Measurements from ENCODE around the gene RCBTB1. TPM values are rescaled to one million over a fixed set of nuclear protein-coding genes. Genes with fewer than 3 reads are reported as not detected.
A peak's percentile ranks its signal among the peaks of the same experiment; 100 is the strongest.

Gene RCBTB1
- total and polyA plus RNA-seq, 10 of the 15 experiments (the other 5 are each of a cell fraction or from before 2014, with no cell fraction given), result 5.1 to 13.5 (median 11.2) TPM

DNA sequence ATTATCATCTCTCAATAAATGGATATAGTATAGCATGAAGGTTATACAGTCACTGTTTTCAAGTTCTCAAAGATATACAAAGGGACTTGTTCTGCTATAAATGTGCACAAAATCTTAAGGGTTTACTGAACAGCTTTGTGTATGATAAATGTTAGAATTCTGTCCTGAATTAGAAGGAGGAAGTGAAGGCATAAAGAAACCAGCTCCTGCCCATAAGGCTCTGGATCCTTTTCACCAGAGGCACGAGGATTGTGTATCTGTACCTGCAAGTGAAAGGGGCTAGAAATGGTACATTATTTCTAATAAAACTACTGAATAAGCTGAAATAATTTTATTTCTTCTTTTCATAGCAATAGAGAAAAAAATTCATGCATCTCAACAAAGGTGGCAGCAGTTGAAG lies 57.2 kb downstream of the RCBTB1 start:
- TF ChIP-seq CHD4 (IDR thresholded peaks at IDR 0.05) (no peak), GATAD2B (conservative IDR thresholded peaks at IDR 0.05; ENCODE audit: low read depth) (no peak), CBFB (IDR thresholded peaks at IDR 0.05; ENCODE audit: low read depth) (no peak)
- TF ChIP-seq, protein P1, sequence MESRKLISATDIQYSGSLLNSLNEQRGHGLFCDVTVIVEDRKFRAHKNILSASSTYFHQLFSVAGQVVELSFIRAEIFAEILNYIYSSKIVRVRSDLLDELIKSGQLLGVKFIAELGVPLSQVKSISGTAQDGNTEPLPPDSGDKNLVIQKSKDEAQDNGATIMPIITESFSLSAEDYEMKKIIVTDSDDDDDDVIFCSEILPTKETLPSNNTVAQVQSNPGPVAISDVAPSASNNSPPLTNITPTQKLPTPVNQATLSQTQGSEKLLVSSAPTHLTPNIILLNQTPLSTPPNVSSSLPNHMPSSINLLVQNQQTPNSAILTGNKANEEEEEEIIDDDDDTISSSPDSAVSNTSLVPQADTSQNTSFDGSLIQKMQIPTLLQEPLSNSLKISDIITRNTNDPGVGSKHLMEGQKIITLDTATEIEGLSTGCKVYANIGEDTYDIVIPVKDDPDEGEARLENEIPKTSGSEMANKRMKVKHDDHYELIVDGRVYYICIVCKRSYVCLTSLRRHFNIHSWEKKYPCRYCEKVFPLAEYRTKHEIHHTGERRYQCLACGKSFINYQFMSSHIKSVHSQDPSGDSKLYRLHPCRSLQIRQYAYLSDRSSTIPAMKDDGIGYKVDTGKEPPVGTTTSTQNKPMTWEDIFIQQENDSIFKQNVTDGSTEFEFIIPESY (IDR thresholded peaks at IDR 0.05), result no peak
- ChIA-PET SMC1A (ENCODE audit: uncharacterized antibody, unreplicated experiment) (interaction anchor here (1.3 to 1.5 kb wide), 2 partner anchors 18 to 84 kb away, joined by 3 read pairs; partner anchors contain the start of genes CAB39L and SETDB2), POLR2A (interaction anchor here (1.3 kb wide), 1 partner anchor 9 kb away, joined by 3 read pairs; no protein-coding TSS in a partner anchor), CTCF (interaction anchor here (1.1 kb wide), 1 partner anchor 12 kb away, joined by 3 read pairs; no protein-coding TSS in a partner anchor), RAD21 (ENCODE audit: unreplicated experiment) (no interaction called here)
- WGBS (ENCODE audit: insufficient coverage, insufficient replicate concordance, low lambda C conversion rate, missing lambda C conversion rate), result 42% methylated on average over 1 of the region's 1 CpG
- no peak overlapping the region for H3K9ac ChIP-seq (ENCODE audit: control insufficient read depth, insufficient read depth, low read length)
- no TSS peak for BruUV-seq (replicated peaks)
- H3K79me2 ChIP-seq (ENCODE audit: control insufficient read depth, insufficient read depth, low read length), result no peaks in the 10 kb centered on the region
- peaks cover 0 to 15% of the 10 kb centered on the region in 2 experiments; a peak in 2 of 4 replicates for H3K36me3 ChIP-seq (ENCODE audit: control insufficient read depth in 2 of 2, insufficient read depth in 2 of 2, low read length in 1 of 2)
- in situ Hi-C loops (cut with MboI), result no loop called here
- intact Hi-C loops (cut with micrococcal nuclease; ENCODE audit: unreplicated experiment), result loop anchor here (2.0 kb wide), 1 partner anchor 15 kb away; no protein-coding TSS in a partner anchor
- ATAC-seq, result no peak
- H2AFZ ChIP-seq (ENCODE audit: control insufficient read depth, low read depth, low read length), result no peak overlapping the region
- H3K4me2 ChIP-seq (ENCODE audit: control insufficient read depth, insufficient read depth), result no peak overlapping the region
- FAIRE-seq, result no peak
- H3K9me3 ChIP-seq (replicated peaks; ENCODE audit: control insufficient read depth, insufficient read depth, low read length), result no peaks in the 10 kb centered on the region
- H3K4me1 ChIP-seq (ENCODE audit: control insufficient read depth, insufficient read depth, low read length), result peaks cover 16% of the 10 kb centered on the region
- H3K27me3 ChIP-seq (replicated peaks in 1 of 2; ENCODE audit: control insufficient read depth in 2 of 2, insufficient read depth in 2 of 2, low read length in 1 of 2), result no peaks in the 10 kb centered on the region
- no peak for DNase-seq (ENCODE audit: low read depth, low spot score)
- H3K4me3 ChIP-seq, result no peak overlapping the region
- H3K27ac ChIP-seq (ENCODE audit: control insufficient read depth, insufficient read depth), result no peak overlapping the region
- H4K20me1 ChIP-seq (ENCODE audit: control insufficient read depth, insufficient read depth), result no peaks in the 10 kb centered on the region

DNA sequence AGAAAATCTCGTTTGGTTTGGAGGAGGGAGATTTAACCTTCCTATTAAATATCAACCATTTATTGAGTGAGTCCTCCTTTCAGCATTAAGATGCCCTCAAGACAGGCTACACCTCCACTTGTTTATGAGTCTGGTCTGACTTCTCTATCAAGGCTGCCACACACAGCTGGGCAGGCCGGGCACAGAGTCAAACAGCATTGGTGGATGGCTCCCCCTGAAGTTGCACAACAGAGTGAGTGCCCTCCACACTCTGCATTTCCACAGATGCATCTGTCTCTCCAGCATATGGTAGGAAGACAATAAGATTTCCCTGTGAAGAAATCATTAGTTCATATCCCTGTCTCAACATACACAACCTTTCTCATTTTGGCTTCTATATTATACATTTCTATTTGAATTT lies 58.2 kb downstream of the RCBTB1 start:
- H3K9me3 ChIP-seq (replicated peaks; ENCODE audit: control insufficient read depth, insufficient read depth, low read length), result no peaks in the 10 kb centered on the region
- RAD21 ChIA-PET (ENCODE audit: unreplicated experiment), result no interaction called here
- peaks cover 0 to 19% of the 10 kb centered on the region in 2 experiments; a peak in 2 of 4 replicates for H3K36me3 ChIP-seq (ENCODE audit: control insufficient read depth in 2 of 2, insufficient read depth in 2 of 2, low read length in 1 of 2)
- H3K27ac ChIP-seq (ENCODE audit: control insufficient read depth, insufficient read depth), result no peak overlapping the region
- DNase-seq (ENCODE audit: low read depth, low spot score) (no peak), FAIRE-seq (no peak), ATAC-seq (0 out of 3 replicates have a peak, but pooled peaks have one; percentile 10)
- H3K79me2 ChIP-seq (ENCODE audit: control insufficient read depth, insufficient read depth, low read length), result no peaks in the 10 kb centered on the region
- H3K4me3 ChIP-seq, result no peak overlapping the region
- H3K4me2 ChIP-seq (ENCODE audit: control insufficient read depth, insufficient read depth), result no peak overlapping the region
- peaks cover 11% of the 10 kb centered on the region for H3K4me1 ChIP-seq (ENCODE audit: control insufficient read depth, insufficient read depth, low read length)
- no peaks in the 10 kb centered on the region for H3K27me3 ChIP-seq (replicated peaks in 1 of 2; ENCODE audit: control insufficient read depth in 2 of 2, insufficient read depth in 2 of 2, low read length in 1 of 2)
- no TSS peak for BruUV-seq (replicated peaks)
- H2AFZ ChIP-seq (ENCODE audit: control insufficient read depth, low read depth, low read length), result no peak overlapping the region
- H4K20me1 ChIP-seq (ENCODE audit: control insufficient read depth, insufficient read depth), result no peaks in the 10 kb centered on the region
- H3K9ac ChIP-seq (ENCODE audit: control insufficient read depth, insufficient read depth, low read length), result no peak overlapping the region
- in situ Hi-C loops (cut with MboI) (no loop called here), intact Hi-C loops (cut with micrococcal nuclease; ENCODE audit: unreplicated experiment) (no loop called here)
- 73% methylated on average over 2 of the region's 2 CpGs for WGBS (ENCODE audit: insufficient coverage, insufficient replicate concordance, low lambda C conversion rate, missing lambda C conversion rate)
- SMC1A ChIA-PET (ENCODE audit: uncharacterized antibody, unreplicated experiment), result no interaction called here
- CTCF ChIA-PET, result no interaction called here
- POLR2A ChIA-PET, result no interaction called here
- TF ChIP-seq LARP7 (IDR thresholded peaks at IDR 0.05), result no peak
- no peak for TF ChIP-seq SREBF1 (IDR thresholded peaks at IDR 0.05; ENCODE audit: low read length)
- TF ChIP-seq, protein P1 (IDR thresholded peaks at IDR 0.05), result no peak
- TF ChIP-seq, protein P2, sequence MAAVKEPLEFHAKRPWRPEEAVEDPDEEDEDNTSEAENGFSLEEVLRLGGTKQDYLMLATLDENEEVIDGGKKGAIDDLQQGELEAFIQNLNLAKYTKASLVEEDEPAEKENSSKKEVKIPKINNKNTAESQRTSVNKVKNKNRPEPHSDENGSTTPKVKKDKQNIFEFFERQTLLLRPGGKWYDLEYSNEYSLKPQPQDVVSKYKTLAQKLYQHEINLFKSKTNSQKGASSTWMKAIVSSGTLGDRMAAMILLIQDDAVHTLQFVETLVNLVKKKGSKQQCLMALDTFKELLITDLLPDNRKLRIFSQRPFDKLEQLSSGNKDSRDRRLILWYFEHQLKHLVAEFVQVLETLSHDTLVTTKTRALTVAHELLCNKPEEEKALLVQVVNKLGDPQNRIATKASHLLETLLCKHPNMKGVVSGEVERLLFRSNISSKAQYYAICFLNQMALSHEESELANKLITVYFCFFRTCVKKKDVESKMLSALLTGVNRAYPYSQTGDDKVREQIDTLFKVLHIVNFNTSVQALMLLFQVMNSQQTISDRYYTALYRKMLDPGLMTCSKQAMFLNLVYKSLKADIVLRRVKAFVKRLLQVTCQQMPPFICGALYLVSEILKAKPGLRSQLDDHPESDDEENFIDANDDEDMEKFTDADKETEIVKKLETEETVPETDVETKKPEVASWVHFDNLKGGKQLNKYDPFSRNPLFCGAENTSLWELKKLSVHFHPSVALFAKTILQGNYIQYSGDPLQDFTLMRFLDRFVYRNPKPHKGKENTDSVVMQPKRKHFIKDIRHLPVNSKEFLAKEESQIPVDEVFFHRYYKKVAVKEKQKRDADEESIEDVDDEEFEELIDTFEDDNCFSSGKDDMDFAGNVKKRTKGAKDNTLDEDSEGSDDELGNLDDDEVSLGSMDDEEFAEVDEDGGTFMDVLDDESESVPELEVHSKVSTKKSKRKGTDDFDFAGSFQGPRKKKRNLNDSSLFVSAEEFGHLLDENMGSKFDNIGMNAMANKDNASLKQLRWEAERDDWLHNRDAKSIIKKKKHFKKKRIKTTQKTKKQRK (IDR thresholded peaks at IDR 0.05; ENCODE audit: low read depth, low read length), result no peak

All from GM12878 (cell line).